OCI-LY7 (cell line): ENCODE results near the gene GALR1. TPM values are rescaled to one million over a fixed set of nuclear protein-coding genes. Genes with fewer than 3 reads are reported as not detected.

Experiments
- BruUV-seq: library from RNA; stranded (reverse); fragments of 400-500 nt; replicated peaks from 2 replicates; lab custom pipeline; 2021; lab: Mats Ljungman, UMichigan
- CTCF ChIA-PET: fragments of 300-600 bp; sonication (Branson Sonifier 250); formaldehyde crosslinking; loops from one replicate; lab custom pipeline; 2022; ENCODE audit warnings: antibody characterized with exemption; ENCODE audit not compliant: unreplicated experiment; lab: Charles Lee
- POLR2A ChIA-PET: fragments of 300-600 bp; sonication (Branson Sonifier 250); formaldehyde crosslinking; loops from one replicate; lab custom pipeline; 2022; ENCODE audit warnings: antibody characterized with exemption; lab: Charles Lee
- DNase-seq: peaks from one replicate; pipeline ENCODE4 v3.0.0-alpha.2; 2015; ENCODE audit warnings: low spot score
- H2AFZ ChIP-seq: fragments of 200-600 bp; sonication (generic), shearing (Covaris generic); 2 replicates; pipeline ENCODE4 v1.6.1; 2014; ENCODE audit warnings: mild to moderate bottlenecking, antibody characterized with exemption, low read length, moderate library complexity
- H3K27ac ChIP-seq: fragments of 200-600 bp; sonication (generic); 2 replicates; pipeline ENCODE4 v1.5.1; 2014; ENCODE audit warnings: mixed run types, low read depth, mild to moderate bottlenecking, moderate library complexity, low read length, inconsistent platforms; ENCODE audit not compliant: poor library complexity, severe bottlenecking
- H3K36me3 ChIP-seq: fragments of 200-600 bp; sonication (generic); 2 replicates; pipeline ENCODE4 v1.6.1; 2014; ENCODE audit warnings: mild to moderate bottlenecking, antibody characterized with exemption, low read length, moderate library complexity, mixed read lengths; ENCODE audit not compliant: insufficient read depth
- H3K4me1 ChIP-seq: fragments of 200-600 bp; sonication (generic); 2 replicates; pipeline ENCODE4 v1.5.1; 2014; ENCODE audit warnings: mild to moderate bottlenecking, low read length; ENCODE audit not compliant: insufficient read depth, poor library complexity, severe bottlenecking
- H3K4me2 ChIP-seq: fragments of 200-600 bp; sonication (generic); 2 replicates; pipeline ENCODE4 v1.6.1; 2014; ENCODE audit warnings: mild to moderate bottlenecking, low read length
- H3K4me3 ChIP-seq: fragments of 200-600 bp; sonication (generic); 2 replicates; pipeline ENCODE4 v1.5.1; 2014; ENCODE audit warnings: mild to moderate bottlenecking, low read depth, low read length; ENCODE audit not compliant: poor library complexity, severe bottlenecking
- H3K79me2 ChIP-seq: fragments of 200-600 bp; sonication (generic); 2 replicates; pipeline ENCODE4 v1.6.1; 2016; ENCODE audit warnings: low read depth, mild to moderate bottlenecking, low read length, moderate library complexity, mixed read lengths; ENCODE audit not compliant: insufficient read depth
- H3K9me2 ChIP-seq: fragments of 200-600 bp; sonication (generic); 2 replicates; pipeline ENCODE4 v1.6.1; 2016; ENCODE audit warnings: mild to moderate bottlenecking, low read length, mixed read lengths; ENCODE audit not compliant: insufficient read depth
- H3K9me3 ChIP-seq: fragments of 200-600 bp; sonication (generic); 2 replicates; pipeline ENCODE4 v1.6.1; 2014; ENCODE audit warnings: mild to moderate bottlenecking, mixed run types, low read length, mixed read lengths
- H4K20me1 ChIP-seq: fragments of 200-600 bp; sonication (generic); 2 replicates; pipeline ENCODE4 v1.6.1; 2014; ENCODE audit warnings: mild to moderate bottlenecking, antibody characterized with exemption, low read length, moderate library complexity, mixed read lengths; ENCODE audit not compliant: insufficient read depth
- EZH2phosphoT487 ChIP-seq: fragments of 200-600 bp; sonication (generic); IDR thresholded peaks from 2 replicates; pipeline ENCODE4 v1.6.1; 2018; ENCODE audit warnings: low read depth, borderline replicate concordance, mild to moderate bottlenecking, mixed run types, antibody characterized with exemption, low read length, moderate library complexity, mixed read lengths
- intact Hi-C: fragments of 100-400 bp; cut with micrococcal nuclease; formaldehyde crosslinking; loops from one replicate; pipeline ENCODE4 v1.10.0; 2022; ENCODE audit not compliant: unreplicated experiment
- total RNA-seq, 2 experiments: library from RNA; depleted of rRNA in 1 of 2; stranded (reverse); fragments of >200 nt in 1 of 2; shearing (Covaris generic) in 1 of 2; gene quantifications; 2 replicates each; pipeline ENCODE4 v1.2.3, GENCODE V29; 2014 to 2022
- TF ChIP-seq, protein P1 (sequence below): fragments of 200-600 bp; sonication (generic); conservative IDR thresholded peaks from 2 replicates; pipeline ENCODE4 v1.5.1; 2014; ENCODE audit warnings: mild to moderate bottlenecking, antibody characterized with exemption, low read length, moderate library complexity, mixed read lengths

GALR1 gene
- total RNA-seq, 2 experiments from 2014 or later = not detected

DNA sequence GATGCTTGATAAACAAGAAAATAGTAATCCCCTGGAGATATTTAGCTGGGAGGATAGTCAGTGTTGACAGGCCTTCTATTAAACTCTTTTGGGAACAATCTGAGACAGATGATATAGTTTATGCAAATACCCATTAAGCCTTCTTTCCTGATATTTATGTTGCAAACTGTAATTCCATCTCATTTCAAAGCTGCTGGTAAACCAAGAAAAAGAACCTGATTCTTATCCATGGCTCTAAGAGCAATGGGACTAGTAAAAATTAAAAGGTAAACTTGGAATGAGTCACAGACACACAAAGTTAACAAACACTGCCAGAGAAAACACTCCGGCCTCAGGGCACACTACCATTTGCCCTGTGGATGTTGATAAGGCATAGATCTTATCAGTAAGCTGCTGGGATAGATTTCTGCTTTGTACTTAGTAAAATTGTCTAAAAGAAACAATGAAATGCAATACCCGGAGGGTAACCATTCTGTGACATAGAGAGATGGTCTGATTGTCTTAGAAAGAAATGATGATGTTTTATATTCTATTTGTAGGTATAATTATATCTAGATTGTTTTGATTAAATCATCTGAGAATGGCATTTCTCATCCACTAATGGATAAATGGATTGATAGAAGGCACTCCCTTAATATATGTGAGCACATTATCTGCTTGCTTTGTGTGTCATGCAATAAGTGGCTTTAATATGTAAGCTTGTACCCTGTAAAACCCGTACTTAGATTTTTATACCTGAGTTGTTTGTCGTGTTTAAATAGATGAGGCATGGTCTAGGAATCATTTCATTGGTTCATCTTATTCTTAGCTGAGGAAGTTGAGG is 13.2 kb downstream of the GALR1 start:
- H3K9me3 ChIP-seq = no peaks in the 10 kb centered on the region
- H4K20me1 ChIP-seq = no peaks in the 10 kb centered on the region
- H2AFZ ChIP-seq = no peak overlapping the region
- intact Hi-C loops = no loop called here
- no TSS peak for BruUV-seq
- TF ChIP-seq, protein P1, sequence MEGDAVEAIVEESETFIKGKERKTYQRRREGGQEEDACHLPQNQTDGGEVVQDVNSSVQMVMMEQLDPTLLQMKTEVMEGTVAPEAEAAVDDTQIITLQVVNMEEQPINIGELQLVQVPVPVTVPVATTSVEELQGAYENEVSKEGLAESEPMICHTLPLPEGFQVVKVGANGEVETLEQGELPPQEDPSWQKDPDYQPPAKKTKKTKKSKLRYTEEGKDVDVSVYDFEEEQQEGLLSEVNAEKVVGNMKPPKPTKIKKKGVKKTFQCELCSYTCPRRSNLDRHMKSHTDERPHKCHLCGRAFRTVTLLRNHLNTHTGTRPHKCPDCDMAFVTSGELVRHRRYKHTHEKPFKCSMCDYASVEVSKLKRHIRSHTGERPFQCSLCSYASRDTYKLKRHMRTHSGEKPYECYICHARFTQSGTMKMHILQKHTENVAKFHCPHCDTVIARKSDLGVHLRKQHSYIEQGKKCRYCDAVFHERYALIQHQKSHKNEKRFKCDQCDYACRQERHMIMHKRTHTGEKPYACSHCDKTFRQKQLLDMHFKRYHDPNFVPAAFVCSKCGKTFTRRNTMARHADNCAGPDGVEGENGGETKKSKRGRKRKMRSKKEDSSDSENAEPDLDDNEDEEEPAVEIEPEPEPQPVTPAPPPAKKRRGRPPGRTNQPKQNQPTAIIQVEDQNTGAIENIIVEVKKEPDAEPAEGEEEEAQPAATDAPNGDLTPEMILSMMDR = no peak
- no peak for TF ChIP-seq EZH2phosphoT487
- H3K4me1 ChIP-seq = no peaks in the 10 kb centered on the region
- H3K79me2 ChIP-seq = no peaks in the 10 kb centered on the region
- POLR2A ChIA-PET = interaction anchor here (0.5 kb wide), 1 partner anchor 1184 kb away, joined by 4 read pairs; no protein-coding TSS in a partner anchor
- CTCF ChIA-PET = interaction anchor here (0.5 kb wide), 1 partner anchor 11 kb away, joined by 3 read pairs; no protein-coding TSS in a partner anchor
- no peaks in the 10 kb centered on the region for H3K9me2 ChIP-seq
- no peak overlapping the region for H3K4me2 ChIP-seq
- H3K27ac ChIP-seq = no peak overlapping the region
- DNase-seq = no peak
- H3K36me3 ChIP-seq = no peaks in the 10 kb centered on the region
- H3K4me3 ChIP-seq = no peak overlapping the region

GRCh38 chr18:77263466-77263763 is 13.8 kb downstream of the GALR1 start:
- H3K4me2 ChIP-seq = no peak overlapping the region
- no peaks in the 10 kb centered on the region for H3K9me3 ChIP-seq
- no peak overlapping the region for H3K27ac ChIP-seq
- H3K9me2 ChIP-seq = no peaks in the 10 kb centered on the region
- no peaks in the 10 kb centered on the region for H3K36me3 ChIP-seq
- ChIA-PET CTCF (no interaction called here), POLR2A (interaction anchor here (0.5 kb wide), 1 partner anchor 1184 kb away, joined by 4 read pairs; no protein-coding TSS in a partner anchor)
- H3K4me1 ChIP-seq = no peaks in the 10 kb centered on the region
- intact Hi-C loops = no loop called here
- H2AFZ ChIP-seq = no peak overlapping the region
- TF ChIP-seq, protein P1 = no peak
- no peak for TF ChIP-seq EZH2phosphoT487
- DNase-seq = no peak
- no peaks in the 10 kb centered on the region for H4K20me1 ChIP-seq
- H3K79me2 ChIP-seq = no peaks in the 10 kb centered on the region
- no TSS peak for BruUV-seq
- no peak overlapping the region for H3K4me3 ChIP-seq

- H2AFZ ChIP-seq = no peak overlapping the region
- intact Hi-C loops = no loop called here
- no peak for DNase-seq
- H3K79me2 ChIP-seq = no peaks in the 10 kb centered on the region
- CTCF ChIA-PET = no interaction called here
- H3K27ac ChIP-seq = no peak overlapping the region
- H3K4me1 ChIP-seq = no peaks in the 10 kb centered on the region
- H3K4me3 ChIP-seq = no peak overlapping the region
- H3K4me2 ChIP-seq = no peak overlapping the region
- POLR2A ChIA-PET = no interaction called here
- TF ChIP-seq, protein P1 = no peak
- no peak for TF ChIP-seq EZH2phosphoT487
- H3K36me3 ChIP-seq = no peaks in the 10 kb centered on the region
- no TSS peak for BruUV-seq
- H4K20me1 ChIP-seq = no peaks in the 10 kb centered on the region
- no peaks in the 10 kb centered on the region for H3K9me2 ChIP-seq
- no peaks in the 10 kb centered on the region for H3K9me3 ChIP-seq
Measured at GRCh38 chr18:77267969-77268368, 18.3 kb downstream of the GALR1 start.
